Thyroid gland (tissue), 4 donors: ENCODE results near the gene LGALS1. TPM values are rescaled to one million over a fixed set of nuclear protein-coding genes. Genes with fewer than 3 reads are reported as not detected.
A peak's percentile ranks its signal among the peaks of the same experiment; 100 is the strongest.
"Not testable (repeated sequence)": the region's sequence is repeated elsewhere in the genome, so short reads cannot be mapped to it uniquely, and the experiment has no call there.

Experiments
- DNase-seq, 2 donors: peaks; one replicate each; pipeline ENCODE4 v3.0.0-alpha.2; 2019
- H3K27ac ChIP-seq, 3 donors: fragments of 200-600 bp; sonication (generic); 1 replicate in 2 of 3; 2 replicates in 1 of 3; pipeline ENCODE4 v1.5.1; 2016 to 2019; ENCODE audit warnings: mild to moderate bottlenecking in 1 of 3, moderate library complexity in 1 of 3
- H3K27me3 ChIP-seq: fragments of 200-600 bp; sonication (generic); one replicate; pipeline ENCODE4 v1.5.1; 2019
- H3K36me3 ChIP-seq, 2 donors: fragments of 200-600 bp; sonication (generic); one replicate each; pipeline ENCODE4 v1.5.1; 2016 to 2019
- H3K4me1 ChIP-seq, 2 donors: fragments of 200-600 bp; sonication (generic); one replicate each; pipeline ENCODE4 v1.5.1; 2017 to 2019
- H3K4me3 ChIP-seq, 3 donors: fragments of 200-600 bp; sonication (generic); replicated peaks in 1 of 3; 1 replicate in 2 of 3; 2 replicates in 1 of 3; pipeline ENCODE4 v1.5.1; 2016; ENCODE audit warnings: mild to moderate bottlenecking in 1 of 3
- H3K9me3 ChIP-seq: fragments of 200-600 bp; sonication (generic); one replicate; pipeline ENCODE4 v1.5.1; 2017
- POLR2A ChIP-seq, 2 donors: fragments of 450-650 bp; IDR thresholded peaks; one replicate each; pipeline ENCODE4 v1.6.1; 2017; ENCODE audit warnings: antibody characterized with exemption in 2 of 2, mild to moderate bottlenecking in 2 of 2, moderate library complexity in 1 of 2
- WGBS, 2 donors: methylation state at CpG; one replicate each; pipeline ENCODE4 v1.1.5; 2017; 5-methylcytosine and 5-hydroxymethylcytosine counted together
- intact Hi-C: fragments of 100-400 bp; cut with DNase I; formaldehyde crosslinking; loops from one replicate; pipeline ENCODE4 v1.15.1; 2023
- total RNA-seq, 4 donors: library from RNA; depleted of rRNA; stranded (reverse); fragments of >200 nt; gene quantifications; one replicate each; pipeline ENCODE4 v1.2.3, GENCODE V29; 2016
- TF ChIP-seq, protein P1 (sequence below), 6 experiments: fragments of 200-600 bp in 3 of 6; fragments of 450-650 bp in 3 of 6; sonication (generic) in 3 of 6; IDR thresholded peaks; one replicate each; pipeline ENCODE4 v1.5.1; 2016 to 2019; ENCODE audit warnings: antibody characterized with exemption in 6 of 6, mild to moderate bottlenecking in 2 of 6, inconsistent platforms in 1 of 6, moderate library complexity in 1 of 6

LGALS1 gene
- total RNA-seq, 4 donors from 2014 or later: 146 to 212 (median 188) TPM

DNA sequence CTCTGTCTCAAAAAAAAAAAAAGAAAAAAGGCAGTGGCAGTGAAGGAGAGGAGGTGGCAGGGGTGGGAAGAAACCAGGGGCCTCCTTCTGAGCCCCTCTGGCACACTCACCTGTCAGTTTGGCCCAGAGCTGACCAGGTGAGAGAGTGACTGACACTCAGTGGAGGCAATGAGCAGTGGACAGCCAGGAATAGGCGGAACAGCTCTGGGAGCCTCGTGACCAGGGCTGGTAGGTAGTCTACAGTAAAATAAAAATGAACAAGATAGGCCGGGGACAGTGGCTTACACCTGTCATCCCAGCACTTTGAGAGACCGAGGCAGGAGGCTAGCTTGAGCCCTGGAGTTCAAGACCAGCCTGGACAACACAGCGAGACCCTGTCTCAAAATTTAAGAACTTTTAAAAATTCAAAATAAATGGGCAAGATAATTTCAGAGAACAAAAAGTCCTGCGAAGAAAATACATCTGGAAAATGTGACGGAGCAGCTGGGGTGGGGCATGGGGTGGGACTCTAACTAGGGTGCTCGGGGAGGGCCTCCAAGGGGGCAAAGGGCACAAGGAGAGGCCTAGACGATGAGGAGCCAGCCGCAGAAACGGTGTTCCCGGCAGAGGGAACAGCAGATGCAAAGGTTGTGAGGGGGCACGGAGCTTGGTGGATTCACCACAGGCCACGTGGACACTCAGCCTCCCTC, 20.7 kb upstream of the LGALS1 start:
- Histone ChIP-seq H3K27ac (no peak overlapping the region), H3K36me3 (no peaks in the 10 kb centered on the region), H3K27me3 (no peaks in the 10 kb centered on the region), H3K4me3 (no peak overlapping the region), H3K9me3 (no peaks in the 10 kb centered on the region), H3K4me1 (peaks cover 10 to 12% of the 10 kb centered on the region in 2 donors)
- no peak for DNase-seq
- WGBS, 2 donors: 85 to 86% methylated on average over 14 of the region's 14 CpGs
- no peak for TF ChIP-seq POLR2A (IDR thresholded peaks at IDR 0.05)
- TF ChIP-seq, protein P1, sequence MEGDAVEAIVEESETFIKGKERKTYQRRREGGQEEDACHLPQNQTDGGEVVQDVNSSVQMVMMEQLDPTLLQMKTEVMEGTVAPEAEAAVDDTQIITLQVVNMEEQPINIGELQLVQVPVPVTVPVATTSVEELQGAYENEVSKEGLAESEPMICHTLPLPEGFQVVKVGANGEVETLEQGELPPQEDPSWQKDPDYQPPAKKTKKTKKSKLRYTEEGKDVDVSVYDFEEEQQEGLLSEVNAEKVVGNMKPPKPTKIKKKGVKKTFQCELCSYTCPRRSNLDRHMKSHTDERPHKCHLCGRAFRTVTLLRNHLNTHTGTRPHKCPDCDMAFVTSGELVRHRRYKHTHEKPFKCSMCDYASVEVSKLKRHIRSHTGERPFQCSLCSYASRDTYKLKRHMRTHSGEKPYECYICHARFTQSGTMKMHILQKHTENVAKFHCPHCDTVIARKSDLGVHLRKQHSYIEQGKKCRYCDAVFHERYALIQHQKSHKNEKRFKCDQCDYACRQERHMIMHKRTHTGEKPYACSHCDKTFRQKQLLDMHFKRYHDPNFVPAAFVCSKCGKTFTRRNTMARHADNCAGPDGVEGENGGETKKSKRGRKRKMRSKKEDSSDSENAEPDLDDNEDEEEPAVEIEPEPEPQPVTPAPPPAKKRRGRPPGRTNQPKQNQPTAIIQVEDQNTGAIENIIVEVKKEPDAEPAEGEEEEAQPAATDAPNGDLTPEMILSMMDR (IDR thresholded peaks at IDR 0.05): no peak
- intact Hi-C loops: no loop called here

GRCh38 chr22:37655252-37655563, 20.2 kb upstream of the LGALS1 start:
- intact Hi-C loops: no loop called here
- Histone ChIP-seq H3K4me3 (no peak overlapping the region), H3K36me3 (no peaks in the 10 kb centered on the region), H3K9me3 (no peaks in the 10 kb centered on the region), H3K27me3 (no peaks in the 10 kb centered on the region), H3K4me1 (peaks cover 13 to 18% of the 10 kb centered on the region in 2 donors), H3K27ac (no peak overlapping the region)
- TF ChIP-seq POLR2A (IDR thresholded peaks at IDR 0.05): no peak
- TF ChIP-seq, protein P1 (IDR thresholded peaks at IDR 0.05): no peak
- no peak for DNase-seq
- 90 to 92% methylated on average over 6 to 10 of the region's 17 CpGs for WGBS, 2 donors

DNA sequence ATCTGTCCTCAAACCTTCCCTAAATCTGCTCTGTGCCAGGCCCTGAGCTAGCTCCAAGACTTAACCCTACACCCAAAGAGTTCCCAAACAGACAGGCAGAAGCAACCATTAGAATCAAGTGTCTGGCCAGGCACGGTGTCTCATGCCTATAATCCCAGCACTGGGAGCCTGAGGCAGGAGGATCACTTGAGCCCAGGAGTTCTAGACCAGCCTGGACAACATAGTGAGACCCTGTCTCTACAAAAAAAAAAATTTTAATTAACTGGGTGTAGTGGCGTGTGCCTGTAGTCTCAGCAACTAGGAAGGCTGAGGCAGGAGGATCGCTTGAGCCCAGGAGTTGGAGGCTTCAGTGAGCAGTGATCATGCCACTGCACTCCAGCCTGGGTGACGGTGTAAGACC, 18.9 kb upstream of the LGALS1 start:
- H3K27me3 ChIP-seq, H3K27ac ChIP-seq, H3K4me3 ChIP-seq, H3K9me3 ChIP-seq, intact Hi-C loops, DNase-seq, H3K36me3 ChIP-seq: not testable (repeated sequence)
- peaks cover 19 to 31% of the 10 kb centered on the region in 2 donors for H3K4me1 ChIP-seq
- WGBS, 2 donors: 92 to 98% methylated on average over 4 of the region's 4 CpGs

- intact Hi-C loops: no loop called here
- no peaks in the 10 kb centered on the region for H3K36me3 ChIP-seq
- no peak for TF ChIP-seq POLR2A (IDR thresholded peaks at IDR 0.05)
- TF ChIP-seq, protein P1 (IDR thresholded peaks at IDR 0.05): no peak
- peaks cover 19 to 32% of the 10 kb centered on the region in 2 donors for H3K4me1 ChIP-seq
- peak overlapping the region in 2 of 3 donors; percentile 33 to 43 for H3K27ac ChIP-seq
- 10 to 13% methylated on average over 6 of the region's 6 CpGs for WGBS, 2 donors
- H3K4me3 ChIP-seq: peak overlapping the region in 1 of 3 donors; percentile 25
- no peak for DNase-seq
- H3K27me3 ChIP-seq: no peaks in the 10 kb centered on the region
- no peaks in the 10 kb centered on the region for H3K9me3 ChIP-seq
Observed at GRCh38 chr22:37657590-37658132, 17.8 kb upstream of the LGALS1 start.

- no peaks in the 10 kb centered on the region for H3K9me3 ChIP-seq
- no peaks in the 10 kb centered on the region for H3K27me3 ChIP-seq
- DNase-seq: peak; percentile 99
- peak within 1 kb of the TSS in 2 of 3 donors; percentile 33 to 43 for H3K27ac ChIP-seq
- peak in 1 of 2 donors; percentile 85 for TF ChIP-seq POLR2A (IDR thresholded peaks at IDR 0.05)
- TF ChIP-seq, protein P1 (IDR thresholded peaks at IDR 0.05): no peak
- 0% methylated on average over 29 to 34 of the region's 101 CpGs for WGBS, 2 donors
- intact Hi-C loops: no loop called here
- H3K4me3 ChIP-seq: peak within 1 kb of the TSS in 1 of 3 donors; percentile 56
- no peaks in the 10 kb centered on the region for H3K36me3 ChIP-seq
- peaks cover 19 to 32% of the 10 kb centered on the region in 2 donors for H3K4me1 ChIP-seq
Observed at GRCh38 chr22:37658133-37659065, 17.0 kb upstream of the LGALS1 start, which contains the start of gene PDXP. PDXP (plus strand) TSS chr22:37658723; CDS start chr22:37658783, 60 bp downstream.
